Stimulated activated CD8-positive, alpha-beta memory T cell treated with anti-CD3 and anti-CD28 coated beads, Interleukin-12 subunit alpha, Interleukin-12 subunit beta, amount 100 ng/mL, for 1 hour (primary cell): ENCODE results near the gene MFRP.

Source experiments
- DNase-seq: peaks from one replicate; pipeline ENCODE4 v3.0.0-alpha.2; 2020; ENCODE audit warnings: low read depth

The MFRP gene

GRCh38 chr11:119290894-119291497, 55.5 kb downstream of the MFRP start:
- DNase-seq = no peak
